Neural crest cell (in vitro differentiated cells): ENCODE measurements around the gene MIF4GD. TPM values are rescaled to one million over a fixed set of nuclear protein-coding genes. Genes with fewer than 3 reads are reported as not detected.
A peak's percentile ranks its signal among the peaks of the same experiment; 100 is the strongest.
"Not testable (repeated sequence)": the region's sequence is repeated elsewhere in the genome, so short reads cannot be mapped to it uniquely, and the experiment has no call there.

Source experiments
- DNase-seq: peaks from one replicate; pipeline ENCODE4 v3.0.0; 2021; ENCODE audit warnings: low read depth, mixed read lengths, low spot score
- H3K27ac Mint-ChIP-seq: one replicate; pipeline ENCODE4 v1.8.0; 2021; ENCODE audit warnings: mild to moderate bottlenecking, mixed read lengths; ENCODE audit not compliant: unreplicated experiment
- H3K27me3 Mint-ChIP-seq: 2 replicates; pipeline ENCODE4 v1.8.0; 2021; ENCODE audit warnings: low read depth, mild to moderate bottlenecking, mixed read lengths
- H3K36me3 Mint-ChIP-seq: 2 replicates; pipeline ENCODE4 v1.8.0; 2021; ENCODE audit warnings: low read depth, mild to moderate bottlenecking, mixed read lengths
- H3K4me1 Mint-ChIP-seq: 2 replicates; pipeline ENCODE4 v1.8.0; 2021; ENCODE audit warnings: mixed read lengths
- H3K4me3 Mint-ChIP-seq: one replicate; pipeline ENCODE4 v1.8.0; 2021; ENCODE audit warnings: mild to moderate bottlenecking, mixed read lengths
- H3K9me3 Mint-ChIP-seq: 2 replicates; pipeline ENCODE4 v1.8.0; 2021; ENCODE audit warnings: mixed read lengths
- total RNA-seq: library from RNA; stranded (reverse); gene quantifications from 2 replicates; pipeline ENCODE4 v1.2.1, GENCODE V29; 2021
- TF ChIP-seq, protein P1 (sequence below): fragments of 200-600 bp; sonication (generic); conservative IDR thresholded peaks from 2 replicates; pipeline ENCODE4 v1.5.0; 2021; ENCODE audit warnings: antibody characterized with exemption, mild to moderate bottlenecking

MIF4GD gene
- total RNA-seq, 1 donor from 2014 or later = 15.9 TPM

DNA sequence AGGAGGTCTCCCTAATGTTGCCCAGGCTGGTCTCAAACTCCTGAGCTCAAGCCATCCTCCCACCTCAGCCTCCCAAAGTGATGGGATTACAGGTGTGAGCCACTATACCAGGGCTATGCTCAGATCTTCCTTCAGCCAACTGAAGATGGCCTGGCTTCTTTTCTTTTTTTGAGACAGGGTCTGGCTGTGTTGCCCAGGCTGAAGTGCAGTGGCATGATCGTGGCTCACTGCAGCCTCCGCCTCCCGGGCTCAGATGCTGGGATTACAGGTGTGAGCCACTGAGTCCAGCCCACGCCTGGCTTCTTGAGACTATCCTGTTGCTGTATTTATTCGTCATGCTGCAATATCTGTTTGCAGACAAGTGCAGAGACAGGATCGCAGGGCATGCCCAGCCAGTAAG, 14.1 kb upstream of the MIF4GD start:
- DNase-seq = no peak
- H3K4me3 Mint-ChIP-seq = peak overlapping the region; percentile 49
- H3K27me3 Mint-ChIP-seq = peaks cover 6% of the 10 kb centered on the region
- no peaks in the 10 kb centered on the region for H3K36me3 Mint-ChIP-seq
- H3K9me3 Mint-ChIP-seq = no peaks in the 10 kb centered on the region
- peaks cover 12% of the 10 kb centered on the region for H3K4me1 Mint-ChIP-seq
- no peak overlapping the region for H3K27ac Mint-ChIP-seq
- TF ChIP-seq, protein P1, sequence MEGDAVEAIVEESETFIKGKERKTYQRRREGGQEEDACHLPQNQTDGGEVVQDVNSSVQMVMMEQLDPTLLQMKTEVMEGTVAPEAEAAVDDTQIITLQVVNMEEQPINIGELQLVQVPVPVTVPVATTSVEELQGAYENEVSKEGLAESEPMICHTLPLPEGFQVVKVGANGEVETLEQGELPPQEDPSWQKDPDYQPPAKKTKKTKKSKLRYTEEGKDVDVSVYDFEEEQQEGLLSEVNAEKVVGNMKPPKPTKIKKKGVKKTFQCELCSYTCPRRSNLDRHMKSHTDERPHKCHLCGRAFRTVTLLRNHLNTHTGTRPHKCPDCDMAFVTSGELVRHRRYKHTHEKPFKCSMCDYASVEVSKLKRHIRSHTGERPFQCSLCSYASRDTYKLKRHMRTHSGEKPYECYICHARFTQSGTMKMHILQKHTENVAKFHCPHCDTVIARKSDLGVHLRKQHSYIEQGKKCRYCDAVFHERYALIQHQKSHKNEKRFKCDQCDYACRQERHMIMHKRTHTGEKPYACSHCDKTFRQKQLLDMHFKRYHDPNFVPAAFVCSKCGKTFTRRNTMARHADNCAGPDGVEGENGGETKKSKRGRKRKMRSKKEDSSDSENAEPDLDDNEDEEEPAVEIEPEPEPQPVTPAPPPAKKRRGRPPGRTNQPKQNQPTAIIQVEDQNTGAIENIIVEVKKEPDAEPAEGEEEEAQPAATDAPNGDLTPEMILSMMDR = no peak

DNA sequence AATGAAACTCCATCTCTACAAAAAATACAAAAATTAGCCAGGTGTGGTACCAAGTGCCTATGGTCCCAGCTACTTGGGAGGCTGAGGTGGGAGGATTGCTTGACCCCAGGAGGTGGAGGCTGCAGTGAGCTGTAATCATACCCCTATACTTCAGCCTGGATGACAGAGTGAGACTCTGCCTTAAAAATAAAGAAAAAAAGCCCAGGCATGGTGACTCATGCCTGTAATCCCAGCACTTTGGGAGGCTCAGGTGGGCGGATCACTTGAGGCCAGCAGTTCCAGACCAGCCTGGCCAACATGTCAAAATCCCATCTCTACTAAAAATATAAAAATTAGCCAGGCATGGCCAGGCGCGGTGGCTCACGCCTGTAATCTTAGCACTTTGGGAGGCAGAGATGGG, 9.2 kb upstream of the MIF4GD start:
- H3K4me3 Mint-ChIP-seq, H3K9me3 Mint-ChIP-seq, H3K27ac Mint-ChIP-seq, H3K4me1 Mint-ChIP-seq, H3K36me3 Mint-ChIP-seq, H3K27me3 Mint-ChIP-seq, DNase-seq: not testable (repeated sequence)

DNA sequence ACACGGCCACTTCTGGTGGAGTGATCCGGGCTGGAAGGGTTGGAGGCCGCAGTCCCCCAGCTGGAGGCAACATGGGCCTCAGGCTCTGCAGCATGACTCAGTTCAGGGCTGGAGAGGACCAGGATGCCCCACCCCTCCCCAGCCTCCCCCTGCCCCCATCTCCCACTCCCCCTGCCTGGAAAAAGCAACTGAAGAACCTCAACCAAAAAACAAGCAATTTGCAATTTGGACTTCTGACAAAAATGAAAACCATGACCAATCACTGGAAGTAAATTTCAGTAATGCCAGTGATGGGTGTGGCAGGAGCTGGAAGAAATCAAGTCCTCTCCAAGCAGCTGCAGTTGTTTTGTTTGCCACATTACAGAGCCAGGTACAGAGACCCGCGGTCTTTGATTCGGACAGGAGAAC, 6.6 kb upstream of the MIF4GD start:
- no peak for DNase-seq
- H3K27ac Mint-ChIP-seq = no peak overlapping the region
- no peak overlapping the region for H3K4me3 Mint-ChIP-seq
- H3K27me3 Mint-ChIP-seq = no peaks in the 10 kb centered on the region
- peaks cover 3% of the 10 kb centered on the region for H3K36me3 Mint-ChIP-seq
- TF ChIP-seq, protein P1 = no peak
- H3K9me3 Mint-ChIP-seq = no peaks in the 10 kb centered on the region
- no peaks in the 10 kb centered on the region for H3K4me1 Mint-ChIP-seq

DNA sequence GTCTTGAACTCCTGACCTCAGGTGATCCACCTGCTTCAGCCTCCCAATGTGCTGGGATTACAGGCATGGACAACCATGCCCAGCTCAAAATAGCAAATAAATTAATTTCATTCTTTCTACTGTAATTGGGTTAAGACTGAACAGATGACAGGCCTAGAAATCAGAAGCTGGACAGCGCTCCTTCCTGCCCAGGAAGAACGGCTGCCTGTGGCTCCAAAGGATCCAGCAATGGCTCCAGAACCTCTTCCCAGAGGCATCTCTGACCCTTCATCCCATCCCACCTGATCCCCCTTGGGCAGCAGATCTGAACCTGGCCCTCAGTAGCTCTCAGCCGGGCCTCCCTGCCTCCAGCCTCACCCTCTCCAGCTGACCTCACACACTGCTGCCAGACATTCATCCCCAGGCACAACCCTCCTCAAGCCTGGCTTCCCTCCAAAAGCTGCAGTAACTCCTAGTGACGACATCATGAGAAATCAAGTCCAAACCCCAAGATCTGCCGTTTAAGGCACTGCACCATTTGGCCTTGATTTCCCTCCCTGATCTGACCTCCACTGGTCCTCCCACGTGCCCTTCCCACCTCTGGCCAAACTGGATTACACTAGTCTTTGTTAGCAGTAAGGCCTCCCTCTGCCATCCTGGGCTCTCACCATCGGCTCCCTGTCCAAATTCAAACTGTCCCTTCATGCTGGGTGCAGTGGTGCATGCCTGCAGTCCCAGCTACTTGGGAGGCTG, 3.1 kb upstream of the MIF4GD start:
- no peaks in the 10 kb centered on the region for H3K9me3 Mint-ChIP-seq
- H3K4me1 Mint-ChIP-seq = peaks cover 15% of the 10 kb centered on the region
- H3K4me3 Mint-ChIP-seq = peak overlapping the region; percentile 58
- TF ChIP-seq, protein P1 = no peak
- H3K36me3 Mint-ChIP-seq = peaks cover 3% of the 10 kb centered on the region
- no peaks in the 10 kb centered on the region for H3K27me3 Mint-ChIP-seq
- no peak for DNase-seq
- H3K27ac Mint-ChIP-seq = no peak overlapping the region

DNA sequence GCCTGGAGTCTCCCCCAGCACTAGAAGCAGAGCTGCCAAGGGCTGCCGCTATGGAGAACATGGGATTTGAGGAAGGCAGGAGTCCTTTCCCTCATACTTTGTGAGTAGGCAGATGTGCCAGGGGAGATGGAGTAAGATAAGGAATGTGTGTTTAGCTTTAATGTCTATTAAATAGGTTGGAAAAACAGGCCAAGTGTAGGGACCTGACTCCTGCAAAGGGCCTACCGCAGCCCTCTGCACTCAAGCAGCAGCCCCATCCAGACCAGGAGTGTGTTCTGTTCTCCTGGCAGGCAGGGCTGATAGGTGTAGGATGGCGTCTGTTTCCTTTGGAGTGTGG, 1.8 kb upstream of the MIF4GD start:
- Mint-ChIP-seq H3K27me3 (no peaks in the 10 kb centered on the region), H3K4me3 (peak overlapping the region; percentile 53), H3K9me3 (no peaks in the 10 kb centered on the region), H3K27ac (no peak overlapping the region), H3K36me3 (peaks cover 3% of the 10 kb centered on the region), H3K4me1 (peaks cover 17% of the 10 kb centered on the region)
- DNase-seq = no peak
- TF ChIP-seq, protein P1 = no peak

DNA sequence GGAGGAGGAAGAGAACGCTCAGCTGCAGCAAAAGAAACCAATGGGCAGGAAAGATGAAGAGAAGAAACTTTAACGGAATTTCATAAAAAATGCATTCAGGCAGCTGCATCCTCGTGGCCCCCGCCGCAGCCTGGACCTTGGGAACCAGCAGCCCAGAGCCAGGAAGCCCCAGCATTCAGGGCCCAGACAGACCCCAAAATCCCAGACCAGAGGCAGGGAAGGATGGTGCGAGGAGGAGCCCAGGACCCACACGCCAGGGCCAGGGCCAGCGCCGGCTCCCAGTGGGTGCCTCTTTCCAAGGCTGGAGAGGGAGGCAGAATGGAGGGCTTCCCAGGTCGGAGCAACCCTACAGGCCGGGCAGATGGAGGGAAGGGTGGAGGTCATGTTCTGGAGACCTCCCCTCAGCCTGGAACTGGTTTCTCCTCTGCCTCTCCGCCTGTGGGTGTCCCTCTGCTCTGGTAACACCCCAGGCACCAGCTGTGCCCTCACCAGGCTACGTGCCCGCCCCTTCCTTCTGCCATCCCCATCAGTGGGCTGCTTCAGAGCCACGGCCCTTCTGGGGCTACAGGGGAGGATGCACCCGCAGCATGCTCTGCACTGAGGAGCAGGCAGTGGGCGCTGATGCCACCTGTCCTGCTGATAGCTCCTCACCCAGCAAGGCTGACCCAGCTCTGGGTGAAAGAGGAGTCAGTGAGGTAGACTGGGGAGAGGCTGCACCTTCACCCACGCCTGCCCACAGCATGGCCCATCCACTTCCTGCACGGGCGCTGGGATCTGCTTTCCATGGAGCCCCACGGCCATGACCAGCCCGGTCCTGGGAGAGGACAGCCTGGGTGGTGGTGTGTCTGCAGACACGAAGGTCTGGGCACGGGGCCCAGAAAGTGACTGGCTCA, 1.2 kb upstream of the MIF4GD start:
- Mint-ChIP-seq H3K27me3 (no peaks in the 10 kb centered on the region), H3K9me3 (no peaks in the 10 kb centered on the region), H3K36me3 (peaks cover 3% of the 10 kb centered on the region), H3K4me1 (peaks cover 17% of the 10 kb centered on the region), H3K27ac (no peak overlapping the region), H3K4me3 (peak overlapping the region; percentile 81)
- TF ChIP-seq, protein P1 = no peak
- no peak for DNase-seq
